Measurements from ENCODE around the gene DOCK7.

- TF ChIP-seq CTCF (IDR thresholded peaks at IDR 0.05) (no peak), POLR2A (IDR thresholded peaks at IDR 0.05) (no peak)
These were observed 92.5 kb downstream of the DOCK7 start for GRCh38 chr1:62595647-62596046.

All from body of pancreas (tissue), 4 donors.